Adipose tissue (tissue), 3 donors: ENCODE measurements around the gene PLCB3. TPM values are rescaled to one million over a fixed set of nuclear protein-coding genes. Genes with fewer than 3 reads are reported as not detected.
A peak's percentile ranks its signal among the peaks of the same experiment; 100 is the strongest.

Source experiments
- H3K27ac ChIP-seq: one replicate; pipeline ENCODE4 v1.5.1; 2013; ENCODE audit warnings: low read depth, low read length
- WGBS, 3 donors: extraction: QIAGEN DNeasy Blood & Tissue Kit; methylation state at CpG; one replicate each; pipeline ENCODE4 v1.1.7; 2013; 5-methylcytosine and 5-hydroxymethylcytosine counted together
- polyA plus RNA-seq, 3 donors: library from polyadenylated mRNA; stranded (reverse); fragments of 200-250 nt; gene quantifications; one replicate each; pipeline ENCODE4 v1.2.3, GENCODE V29; 2013
- donor health status: healthy with polysubstance abuse.
- donor health status: Bipolar disorder and iron deficiency.
- donor health status: healthy.

The PLCB3 gene
- 10 to 100 TPM in 2 of 3 donors, 1 to 10 TPM in 1; 5.7 to 22.2 (median 11.1) TPM for polyA plus RNA-seq

- WGBS, 3 donors: 0 to 1% (median 0%) methylated on average over 45 to 75 of the region's 75 CpGs
- H3K27ac ChIP-seq: no peak within 1 kb of the TSS
Measured at GRCh38 chr11:64251016-64251752, at the start of gene PLCB3. TSS of gene PLCB3 (plus strand) at chr11:64251530. CDS start at chr11:64251650, 120 bp downstream.

GRCh38 chr11:64201543-64201942 lies 49.8 kb upstream of the PLCB3 start:
- WGBS, 3 donors: 48 to 87% (median 83%) methylated on average over 3 of the region's 3 CpGs

GRCh38 chr11:64202992-64203391 lies 48.3 kb upstream of the PLCB3 start:
- no peak overlapping the region for H3K27ac ChIP-seq
- WGBS, 3 donors: 93 to 97% (median 96%) methylated on average over 9 of the region's 9 CpGs

More at GRCh38 chr11:64201543-64201942, 49.8 kb upstream of the PLCB3 start:
- no peak overlapping the region for H3K27ac ChIP-seq

GRCh38 chr11:64203421-64204079 lies 47.8 kb upstream of the PLCB3 start:
- WGBS, 3 donors: 89 to 92% (median 91%) methylated on average over 27 of the region's 27 CpGs
- no peak overlapping the region for H3K27ac ChIP-seq

- WGBS, 3 donors: 79 to 87% (median 82%) methylated on average over 16 of the region's 16 CpGs
- H3K27ac ChIP-seq: no peak overlapping the region
Measured at GRCh38 chr11:64204080-64204440, 47.3 kb upstream of the PLCB3 start.

- no peak overlapping the region for H3K27ac ChIP-seq
- WGBS, 3 donors: 25 to 34% (median 28%) methylated on average over 7 of the region's 7 CpGs
Measured at GRCh38 chr11:64204464-64204989, 46.8 kb upstream of the PLCB3 start.

- H3K27ac ChIP-seq: peak within 1 kb of the TSS; percentile 74
- 46 to 84% (median 58%) methylated on average over 26 to 27 of the region's 27 CpGs for whole genome bisulfite sequencing, 3 donors
Measured at GRCh38 chr11:64206457-64207255, 44.7 kb upstream of the PLCB3 start, which contains the start of gene FERMT3. TSS of gene FERMT3 (plus strand) at chr11:64206721. CDS start at chr11:64207365, 644 bp downstream.

GRCh38 chr11:64207256-64208085 lies 43.9 kb upstream of the PLCB3 start:
- 23 to 61% (median 27%) methylated on average over 27 to 30 of the region's 30 CpGs for WGBS, 3 donors
- H3K27ac ChIP-seq: peak overlapping the region; percentile 74

GRCh38 chr11:64208086-64208795 lies 43.1 kb upstream of the PLCB3 start:
- 65 to 89% (median 66%) methylated on average over 23 of the region's 23 CpGs for WGBS, 3 donors
- no peak overlapping the region for H3K27ac ChIP-seq

- no peak overlapping the region for H3K27ac ChIP-seq
- WGBS, 3 donors: 78 to 89% (median 80%) methylated on average over 18 of the region's 18 CpGs
Measured at GRCh38 chr11:64208796-64209562, 42.4 kb upstream of the PLCB3 start.

- no peak overlapping the region for H3K27ac ChIP-seq
- 81 to 86% (median 83%) methylated on average over 8 of the region's 8 CpGs for WGBS, 3 donors
Measured at GRCh38 chr11:64209563-64209843, 41.8 kb upstream of the PLCB3 start.

GRCh38 chr11:64210301-64211020 lies 40.9 kb upstream of the PLCB3 start:
- no peak overlapping the region for H3K27ac ChIP-seq
- WGBS, 3 donors: 92 to 96% (median 93%) methylated on average over 18 to 24 of the region's 24 CpGs

- 87 to 91% (median 88%) methylated on average over 28 to 30 of the region's 30 CpGs for WGBS, 3 donors
- H3K27ac ChIP-seq: no peak overlapping the region
Measured at GRCh38 chr11:64211181-64211872, 40.0 kb upstream of the PLCB3 start.

- H3K27ac ChIP-seq: no peak overlapping the region
- WGBS, 3 donors: 89 to 91% (median 90%) methylated on average over 6 of the region's 6 CpGs
Measured at GRCh38 chr11:64216879-64217278, 34.5 kb upstream of the PLCB3 start.

- H3K27ac ChIP-seq: no peak overlapping the region
- 22 to 82% (median 81%) methylated on average over 9 to 11 of the region's 11 CpGs for WGBS, 3 donors
Measured at GRCh38 chr11:64218628-64219353, 32.5 kb upstream of the PLCB3 start.
